ENCODE results near the gene NEURL1. TPM values are rescaled to one million over a fixed set of nuclear protein-coding genes. Genes with fewer than 3 reads are reported as not detected.

Gene NEURL1
- polyA plus RNA-seq, 3 donors, result 3.0 to 17.2 (median 3.3) TPM

DNA sequence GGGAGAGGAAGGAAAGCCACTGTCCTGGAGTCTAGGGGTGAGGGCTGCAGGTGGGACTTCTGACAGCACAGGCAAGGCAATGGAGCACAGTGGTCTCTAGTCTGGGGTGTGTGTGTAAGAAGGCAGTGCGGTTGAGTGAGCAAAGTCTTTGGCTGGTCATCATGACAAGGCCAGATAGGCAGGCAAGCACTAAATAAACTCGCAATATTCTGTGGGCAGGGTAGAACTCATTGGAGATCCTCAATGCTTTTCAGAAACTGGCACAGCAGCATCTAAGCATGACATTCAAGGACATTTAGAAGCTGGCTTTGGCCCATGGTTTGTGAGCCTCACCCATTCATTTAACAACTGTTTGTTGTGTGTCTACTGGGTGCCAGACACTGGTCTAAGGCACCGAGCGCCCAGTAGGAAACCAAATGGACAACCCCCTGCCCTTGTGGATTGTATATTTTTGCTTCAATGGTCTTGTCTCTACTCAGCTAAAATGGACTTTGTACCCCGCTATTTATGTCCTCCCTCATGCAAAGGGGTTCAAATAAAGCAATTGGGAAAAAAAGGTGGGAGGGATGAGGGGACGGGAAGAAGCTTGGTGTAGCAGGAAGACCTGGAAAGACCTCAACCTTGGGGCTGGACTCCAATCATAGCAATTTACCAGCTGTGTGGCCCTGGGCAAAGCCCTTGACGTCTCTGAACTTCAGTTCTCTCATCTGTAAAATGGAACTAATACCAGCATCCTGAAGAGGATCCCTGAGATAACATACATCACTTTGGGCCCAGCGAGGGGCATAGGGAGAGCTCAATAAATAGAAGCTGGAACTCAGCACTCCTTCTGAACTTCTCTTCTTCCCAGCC, 116.0 kb downstream of the NEURL1 start:
- Histone ChIP-seq H3K4me1 (ENCODE audit: control insufficient read depth in 1 of 2, insufficient read depth in 2 of 2, low read length in 2 of 2) (no peaks in the 10 kb centered on the region), H3K9me3 (replicated peaks in 1 of 2; ENCODE audit: control insufficient read depth in 1 of 2, insufficient read depth in 1 of 2, low read length in 2 of 2) (no peaks in the 10 kb centered on the region), H2AFZ (ENCODE audit: insufficient read depth, low read depth, low read length, poor library complexity, severe bottlenecking) (no peak overlapping the region), H3K27ac (ENCODE audit: low read depth in 1 of 2, low read length in 2 of 2) (no peak overlapping the region), H3K9ac (ENCODE audit: insufficient read depth, low read length, poor library complexity, severe bottlenecking) (no peak overlapping the region), H3K79me2 (ENCODE audit: insufficient read depth, low read length) (no peaks in the 10 kb centered on the region), H3K36me3 (replicated peaks in 1 of 2; ENCODE audit: control insufficient read depth in 1 of 2, insufficient read depth in 2 of 2, low read length in 2 of 2) (no peaks in the 10 kb centered on the region), H3K4me3 (replicated peaks in 1 of 3; ENCODE audit: low read depth in 2 of 3, low read length in 3 of 3) (no peak overlapping the region), H3K4me2 (replicated peaks; ENCODE audit: extremely low read depth, low read length, poor library complexity, severe bottlenecking) (no peak overlapping the region), H3K27me3 (ENCODE audit: control insufficient read depth in 2 of 2, insufficient read depth in 2 of 2, low read length in 2 of 2) (no peaks in the 10 kb centered on the region), H4K20me1 (ENCODE audit: insufficient read depth, low read length) (no peaks in the 10 kb centered on the region)
- Mint-ChIP-seq H3K27ac (no peak overlapping the region), H3K4me3 (no peak overlapping the region), H3K9me3 (peaks cover 0 to 3% (median 2%) of the 10 kb centered on the region in 7 donors), H3K4me1 (no peaks in the 10 kb centered on the region), H3K27me3 (ENCODE audit: low read depth in 3 of 3) (no peaks in the 10 kb centered on the region), H3K36me3 (peaks cover 0 to 3% of the 10 kb centered on the region in 2 donors)
- DNase-seq, result no peak
- intact Hi-C loops (cut with micrococcal nuclease), result no loop called here
- 97% methylated on average over 3 of the region's 8 CpGs for WGBS (ENCODE audit: insufficient coverage)
- TF ChIP-seq, protein P1, sequence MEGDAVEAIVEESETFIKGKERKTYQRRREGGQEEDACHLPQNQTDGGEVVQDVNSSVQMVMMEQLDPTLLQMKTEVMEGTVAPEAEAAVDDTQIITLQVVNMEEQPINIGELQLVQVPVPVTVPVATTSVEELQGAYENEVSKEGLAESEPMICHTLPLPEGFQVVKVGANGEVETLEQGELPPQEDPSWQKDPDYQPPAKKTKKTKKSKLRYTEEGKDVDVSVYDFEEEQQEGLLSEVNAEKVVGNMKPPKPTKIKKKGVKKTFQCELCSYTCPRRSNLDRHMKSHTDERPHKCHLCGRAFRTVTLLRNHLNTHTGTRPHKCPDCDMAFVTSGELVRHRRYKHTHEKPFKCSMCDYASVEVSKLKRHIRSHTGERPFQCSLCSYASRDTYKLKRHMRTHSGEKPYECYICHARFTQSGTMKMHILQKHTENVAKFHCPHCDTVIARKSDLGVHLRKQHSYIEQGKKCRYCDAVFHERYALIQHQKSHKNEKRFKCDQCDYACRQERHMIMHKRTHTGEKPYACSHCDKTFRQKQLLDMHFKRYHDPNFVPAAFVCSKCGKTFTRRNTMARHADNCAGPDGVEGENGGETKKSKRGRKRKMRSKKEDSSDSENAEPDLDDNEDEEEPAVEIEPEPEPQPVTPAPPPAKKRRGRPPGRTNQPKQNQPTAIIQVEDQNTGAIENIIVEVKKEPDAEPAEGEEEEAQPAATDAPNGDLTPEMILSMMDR (IDR thresholded peaks at IDR 0.05), result no peak

DNA sequence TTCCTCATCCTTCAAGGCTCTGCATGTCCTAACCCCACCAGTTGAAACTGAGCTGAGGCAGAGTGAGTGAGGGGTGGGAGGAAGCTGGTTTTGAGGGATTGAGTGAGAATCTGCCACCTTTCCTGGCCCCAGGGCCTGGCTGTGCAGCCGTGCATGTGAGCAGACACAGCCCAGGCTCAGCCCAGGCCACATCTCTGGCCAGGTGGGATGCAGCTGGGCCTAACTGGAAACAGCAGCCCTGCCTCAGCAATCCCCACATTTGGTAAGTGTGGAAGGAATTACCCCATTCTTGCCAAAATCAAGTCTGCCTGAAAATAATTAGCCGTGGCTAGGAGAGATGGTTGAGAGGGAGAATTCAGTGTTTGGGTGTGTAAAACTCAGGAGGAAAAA, 116.6 kb downstream of the NEURL1 start:
- WGBS (ENCODE audit: insufficient coverage), result 17% methylated on average over 1 of the region's 2 CpGs
- H3K27me3 Mint-ChIP-seq (ENCODE audit: low read depth in 3 of 3), result no peaks in the 10 kb centered on the region
- intact Hi-C loops (cut with micrococcal nuclease), result no loop called here
- TF ChIP-seq, protein P1 (IDR thresholded peaks at IDR 0.05), result no peak
- no peak for DNase-seq
- no peak overlapping the region for H3K4me2 ChIP-seq (replicated peaks; ENCODE audit: extremely low read depth, low read length, poor library complexity, severe bottlenecking)
- no peak overlapping the region for H3K27ac ChIP-seq (ENCODE audit: low read depth in 1 of 2, low read length in 2 of 2)
- peaks cover 0 to 3% of the 10 kb centered on the region in 2 donors for H3K36me3 Mint-ChIP-seq
- H3K4me1 Mint-ChIP-seq, result no peaks in the 10 kb centered on the region
- H3K27ac Mint-ChIP-seq, result no peak overlapping the region
- H3K79me2 ChIP-seq (ENCODE audit: insufficient read depth, low read length), result no peaks in the 10 kb centered on the region
- no peak overlapping the region for H3K4me3 ChIP-seq (replicated peaks in 1 of 3; ENCODE audit: low read depth in 2 of 3, low read length in 3 of 3)
- no peaks in the 10 kb centered on the region for H3K4me1 ChIP-seq (ENCODE audit: control insufficient read depth in 1 of 2, insufficient read depth in 2 of 2, low read length in 2 of 2)
- H2AFZ ChIP-seq (ENCODE audit: insufficient read depth, low read depth, low read length, poor library complexity, severe bottlenecking), result no peak overlapping the region
- no peak overlapping the region for H3K4me3 Mint-ChIP-seq
- H3K36me3 ChIP-seq (replicated peaks in 1 of 2; ENCODE audit: control insufficient read depth in 1 of 2, insufficient read depth in 2 of 2, low read length in 2 of 2), result no peaks in the 10 kb centered on the region
- no peaks in the 10 kb centered on the region for H3K27me3 ChIP-seq (ENCODE audit: control insufficient read depth in 2 of 2, insufficient read depth in 2 of 2, low read length in 2 of 2)
- H3K9me3 Mint-ChIP-seq, result peaks cover 0 to 3% (median 2%) of the 10 kb centered on the region in 7 donors
- no peaks in the 10 kb centered on the region for H3K9me3 ChIP-seq (replicated peaks in 1 of 2; ENCODE audit: control insufficient read depth in 1 of 2, insufficient read depth in 1 of 2, low read length in 2 of 2)
- no peaks in the 10 kb centered on the region for H4K20me1 ChIP-seq (ENCODE audit: insufficient read depth, low read length)
- no peak overlapping the region for H3K9ac ChIP-seq (ENCODE audit: insufficient read depth, low read length, poor library complexity, severe bottlenecking)
